Measurements from ENCODE around the gene RNF130.
A peak's percentile ranks its signal among the peaks of the same experiment; 100 is the strongest.

The RNF130 gene

DNA sequence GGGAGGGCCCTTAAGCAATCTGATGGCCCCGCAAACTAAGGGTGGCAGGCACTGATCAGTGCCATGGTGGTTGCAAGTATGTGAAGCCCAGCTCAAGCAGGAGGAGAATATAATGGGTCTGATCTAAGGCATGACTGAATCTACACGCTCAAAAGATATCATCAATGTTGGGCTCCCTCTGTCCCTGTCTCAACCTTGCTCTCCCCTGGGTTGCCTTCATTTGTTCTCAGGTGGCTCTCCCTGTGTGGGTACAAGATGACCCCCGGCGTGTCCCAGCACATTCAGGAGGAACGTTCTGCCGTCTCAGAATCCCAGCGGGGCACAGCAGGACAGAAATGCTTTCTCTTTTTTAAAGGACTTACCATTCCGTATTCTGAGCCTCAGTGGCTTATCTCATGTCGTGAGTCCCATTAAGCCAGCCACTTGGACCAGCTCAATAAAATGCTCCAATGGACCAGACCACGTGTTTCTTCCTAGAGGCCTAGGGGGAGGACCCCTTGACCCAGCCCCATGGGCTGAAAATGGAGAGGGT is 12.0 kb upstream of the RNF130 start:
- no peak for DNase-seq

DNA sequence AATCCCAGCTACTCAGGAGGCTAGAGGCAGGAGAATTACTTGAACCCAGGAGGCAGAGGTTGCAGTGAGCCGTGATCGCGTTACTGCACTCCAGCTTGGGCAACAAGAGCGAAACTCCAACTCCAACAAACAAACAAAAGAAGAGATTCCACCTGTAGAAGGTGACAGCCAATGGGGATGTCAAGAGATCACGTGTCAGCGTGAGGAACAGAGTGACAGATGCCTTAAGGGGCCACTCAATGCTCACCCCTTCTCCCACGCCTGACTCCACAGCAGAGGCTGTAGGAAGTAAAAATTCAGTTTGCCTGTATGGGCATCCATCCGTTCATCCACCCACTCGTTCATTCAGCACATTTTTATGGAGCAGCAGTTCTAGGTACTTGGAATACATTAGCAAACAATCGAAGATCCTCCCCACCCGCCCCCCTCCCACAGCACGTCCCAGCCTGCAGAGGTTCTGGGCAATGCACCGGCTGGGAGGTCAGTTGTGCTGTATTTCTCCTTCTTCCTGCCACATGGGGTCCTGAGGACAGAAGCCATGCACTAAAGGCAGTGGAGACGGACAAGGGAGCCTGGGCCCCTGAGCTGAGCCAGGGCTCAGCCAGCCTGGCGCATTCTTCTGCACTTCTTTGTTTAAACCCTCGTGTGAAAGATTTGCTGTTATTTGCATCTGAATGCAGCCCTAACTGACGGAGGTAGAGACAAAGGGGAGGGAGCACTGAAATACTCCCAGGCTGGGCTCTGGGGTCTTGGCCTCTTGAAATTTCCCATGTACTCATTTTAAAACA is 11.3 kb upstream of the RNF130 start:
- no peak for DNase-seq

DNA sequence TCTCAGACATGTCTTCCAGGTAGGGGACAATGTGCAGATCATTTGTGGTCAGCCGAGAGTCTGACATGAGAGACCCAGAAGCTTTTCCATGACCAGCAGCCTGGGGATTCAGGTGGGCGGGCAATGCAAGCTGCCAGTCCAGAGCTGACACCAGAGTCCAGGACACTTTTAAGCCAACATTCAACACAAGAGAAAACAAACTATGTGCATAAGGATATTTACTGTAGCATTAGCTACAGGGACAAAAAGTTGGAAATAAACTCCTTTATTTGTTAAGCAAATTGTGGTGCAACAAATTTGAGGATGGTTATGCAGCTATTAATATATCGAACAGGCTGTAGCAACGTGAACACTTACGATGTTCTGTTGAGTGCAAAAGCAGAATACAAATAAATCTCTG is 9.9 kb upstream of the RNF130 start:
- no peak for DNase-seq

DNA sequence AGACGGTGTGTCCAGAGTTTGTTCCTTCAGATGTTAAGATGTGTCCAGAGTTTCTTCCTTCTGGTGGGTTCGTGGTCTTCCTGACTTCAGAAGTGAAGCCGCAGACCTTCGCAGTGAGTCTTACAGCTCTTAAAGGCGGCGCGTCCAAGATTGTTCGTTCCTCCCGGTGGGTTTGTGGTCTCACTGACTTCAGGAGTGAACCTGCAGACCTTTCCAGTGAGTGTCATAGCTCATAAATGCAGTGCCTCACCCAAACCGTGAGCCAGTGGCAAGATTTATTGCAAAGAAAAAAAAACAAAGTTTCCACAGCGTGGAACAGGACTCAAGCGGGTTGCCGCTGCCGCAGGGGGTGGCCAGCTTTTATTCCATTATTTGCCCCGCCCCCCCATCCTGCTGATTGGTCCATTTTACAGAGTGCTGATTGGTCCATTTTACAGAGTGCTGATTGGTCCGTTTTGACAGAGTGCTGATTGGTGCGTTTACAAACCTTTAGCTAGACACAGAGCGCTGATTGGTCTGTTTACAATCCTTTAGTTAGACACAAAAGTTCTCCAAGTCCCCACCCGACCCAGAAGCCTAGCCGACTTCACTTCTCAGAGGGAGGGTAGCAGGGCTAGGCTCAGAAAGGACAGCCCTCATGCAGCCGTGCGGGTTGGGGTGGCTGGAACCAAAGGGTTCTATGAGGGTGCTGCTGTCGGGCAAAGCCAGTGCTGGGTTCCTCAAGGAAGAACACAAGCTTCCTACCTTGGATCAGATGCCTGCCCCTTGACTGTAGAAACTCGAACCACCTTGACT is 9.1 kb upstream of the RNF130 start:
- peak; percentile 18 for DNase-seq

DNA sequence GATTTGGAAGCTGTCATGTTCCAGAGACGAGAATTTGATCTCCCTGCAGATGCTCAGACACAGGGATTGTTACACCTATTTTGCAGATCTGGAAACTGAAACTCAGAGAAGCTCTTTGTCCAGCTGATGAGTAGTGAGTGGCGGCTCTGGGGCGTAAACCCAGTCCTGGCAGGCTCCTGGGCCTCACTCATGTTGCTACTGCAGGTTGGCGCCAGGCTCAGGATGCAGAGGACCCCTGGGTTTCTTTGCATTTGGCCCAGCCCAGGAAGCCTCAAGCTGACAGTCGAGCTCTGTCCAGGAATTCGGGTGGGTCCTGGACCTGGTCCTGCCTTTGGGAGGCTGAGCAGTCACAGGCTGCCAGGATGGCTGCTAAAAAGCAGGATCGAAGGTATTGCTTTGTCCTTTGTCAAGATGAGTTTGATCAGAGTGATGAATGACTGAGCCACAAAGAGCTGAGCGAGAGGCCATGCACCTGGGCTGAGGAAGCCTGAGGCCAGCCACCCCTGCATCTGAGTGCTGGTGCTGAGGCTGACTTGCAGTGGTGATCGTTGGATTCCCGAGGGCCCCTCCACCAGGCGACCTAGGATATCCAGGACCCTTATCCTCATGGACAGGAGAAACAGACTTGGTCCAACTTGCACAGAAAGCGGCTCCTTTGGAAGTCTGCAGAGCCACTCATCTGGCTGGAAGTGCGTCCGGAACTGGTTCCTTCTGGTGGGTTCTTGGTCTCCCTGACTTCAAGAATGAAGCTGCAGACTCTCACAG is 8.3 kb upstream of the RNF130 start:
- no peak for DNase-seq

DNA sequence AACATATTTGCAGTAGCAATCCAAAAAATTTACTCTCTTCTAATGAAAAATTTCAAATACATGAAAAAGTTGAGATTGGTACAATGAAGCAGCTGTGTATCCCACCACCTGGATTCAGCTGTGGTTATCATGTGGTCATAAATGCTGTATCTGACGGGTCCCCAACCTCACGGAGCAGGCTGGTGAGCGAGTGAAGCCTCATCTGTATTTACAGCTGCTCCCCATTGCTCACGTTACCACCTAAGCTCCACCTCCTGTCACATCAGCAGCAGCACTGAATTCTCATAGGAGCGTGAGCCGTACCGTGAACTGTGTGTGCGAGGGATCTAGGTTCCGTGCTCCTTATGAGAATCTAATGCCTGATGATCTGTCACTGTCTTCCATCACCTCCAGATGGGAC is 6.8 kb upstream of the RNF130 start:
- no peak for DNase-seq

DNA sequence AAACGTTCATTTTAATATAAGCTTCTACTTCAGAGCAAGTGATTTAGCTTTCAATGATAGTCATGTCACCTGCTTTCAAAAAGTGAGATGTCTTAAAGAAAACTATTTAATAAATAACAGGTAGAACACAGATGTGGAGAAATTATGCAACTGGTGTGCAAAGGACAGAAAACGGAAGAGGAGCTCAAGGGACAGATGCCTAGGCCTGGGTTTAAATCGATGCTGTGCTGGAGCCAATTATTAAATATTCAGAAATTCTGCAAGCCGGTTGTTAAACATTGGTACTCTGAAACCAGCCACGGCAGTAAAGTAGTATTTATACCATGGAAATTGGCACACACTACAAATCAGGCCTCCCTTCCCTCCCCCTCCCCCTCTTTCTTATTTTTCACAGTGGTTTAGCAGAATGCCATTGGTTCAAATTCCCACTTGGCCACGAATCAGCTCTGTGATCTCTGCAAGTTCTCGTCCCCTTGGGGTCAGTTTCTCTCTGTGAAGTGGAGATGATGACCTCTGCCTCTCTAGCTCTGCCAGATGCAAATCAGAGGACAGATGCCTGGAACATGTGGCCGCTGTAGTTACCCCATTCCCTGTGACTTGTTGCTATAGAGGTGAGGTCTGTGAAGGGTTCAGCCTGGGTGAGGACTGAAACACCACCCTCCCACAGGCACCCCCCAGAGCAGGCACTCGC is 6.2 kb upstream of the RNF130 start:
- no peak for DNase-seq

DNA sequence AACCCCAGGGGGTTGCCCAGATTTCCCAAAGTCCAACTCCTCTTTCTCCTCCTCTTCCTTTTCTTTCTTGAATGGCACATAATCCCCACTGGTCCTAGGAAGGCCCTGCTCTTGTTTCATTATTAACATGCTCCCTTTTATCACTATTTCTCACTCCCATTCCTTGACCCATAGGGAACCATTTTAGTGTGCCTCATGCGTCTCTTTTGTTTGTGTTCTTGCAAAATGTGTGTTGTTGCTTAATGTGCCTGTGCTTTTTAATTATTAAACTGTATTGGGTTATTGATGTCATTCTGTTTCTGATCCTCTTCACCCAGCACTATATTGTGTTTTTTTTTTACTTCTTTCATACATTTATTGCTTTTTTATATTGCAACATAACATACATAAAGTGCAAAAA is 4.1 kb upstream of the RNF130 start:
- DNase-seq, result no peak

DNA sequence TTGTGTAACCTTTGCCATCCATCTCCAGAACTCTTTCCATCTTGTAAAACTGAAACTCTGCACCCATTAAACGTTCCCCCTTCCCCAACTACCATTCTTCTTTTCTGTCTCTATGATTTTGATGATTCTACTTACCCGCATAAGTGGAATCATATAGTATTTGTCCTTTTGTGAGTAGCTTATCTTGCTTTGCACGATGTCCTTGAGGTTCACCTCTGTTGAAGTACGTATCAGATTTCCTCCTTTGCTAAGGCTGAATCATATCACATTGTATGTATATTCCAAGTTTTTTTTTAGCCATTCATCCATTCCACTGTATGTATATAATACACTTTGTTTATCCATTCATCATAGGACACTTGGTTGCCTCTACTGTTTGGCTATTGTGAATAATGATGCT is 2.9 kb upstream of the RNF130 start:
- no peak for DNase-seq

DNA sequence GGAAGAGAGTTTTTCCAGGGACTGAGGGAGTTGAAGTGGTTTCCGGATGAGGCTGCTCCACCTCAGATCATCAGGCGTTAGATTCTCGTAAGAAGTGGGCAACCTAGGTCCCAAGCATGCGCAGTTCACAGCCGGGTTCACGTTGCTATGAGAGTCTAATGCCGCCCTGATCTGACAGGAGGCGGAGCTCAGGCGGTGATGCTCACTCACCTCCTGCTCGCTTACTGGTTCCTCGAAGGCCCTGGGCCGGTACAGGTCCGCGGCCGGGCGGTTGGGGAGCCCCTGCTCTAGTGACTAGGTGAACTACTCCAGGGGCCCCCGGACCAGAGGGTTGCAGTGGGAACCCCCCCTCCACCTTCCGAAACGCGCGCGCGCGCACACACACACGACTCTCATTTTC is 997 bp upstream of the RNF130 start:
- no peak for DNase-seq

DNA sequence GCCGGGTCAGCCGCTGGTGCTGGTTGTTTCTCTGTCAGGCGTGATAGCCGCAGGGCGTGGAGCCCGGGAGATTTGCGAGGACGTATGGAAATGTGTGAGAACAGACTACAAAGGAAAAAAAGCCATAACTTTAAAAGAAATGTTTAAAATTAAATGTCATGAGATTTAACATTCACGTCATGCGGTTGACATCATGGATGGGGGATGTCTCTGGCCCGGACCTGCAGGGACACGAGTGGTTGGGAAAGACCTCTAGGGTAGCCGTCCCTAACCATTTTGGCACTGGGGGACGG is 643 bp upstream of the RNF130 start:
- DNase-seq, result no peak

DNA sequence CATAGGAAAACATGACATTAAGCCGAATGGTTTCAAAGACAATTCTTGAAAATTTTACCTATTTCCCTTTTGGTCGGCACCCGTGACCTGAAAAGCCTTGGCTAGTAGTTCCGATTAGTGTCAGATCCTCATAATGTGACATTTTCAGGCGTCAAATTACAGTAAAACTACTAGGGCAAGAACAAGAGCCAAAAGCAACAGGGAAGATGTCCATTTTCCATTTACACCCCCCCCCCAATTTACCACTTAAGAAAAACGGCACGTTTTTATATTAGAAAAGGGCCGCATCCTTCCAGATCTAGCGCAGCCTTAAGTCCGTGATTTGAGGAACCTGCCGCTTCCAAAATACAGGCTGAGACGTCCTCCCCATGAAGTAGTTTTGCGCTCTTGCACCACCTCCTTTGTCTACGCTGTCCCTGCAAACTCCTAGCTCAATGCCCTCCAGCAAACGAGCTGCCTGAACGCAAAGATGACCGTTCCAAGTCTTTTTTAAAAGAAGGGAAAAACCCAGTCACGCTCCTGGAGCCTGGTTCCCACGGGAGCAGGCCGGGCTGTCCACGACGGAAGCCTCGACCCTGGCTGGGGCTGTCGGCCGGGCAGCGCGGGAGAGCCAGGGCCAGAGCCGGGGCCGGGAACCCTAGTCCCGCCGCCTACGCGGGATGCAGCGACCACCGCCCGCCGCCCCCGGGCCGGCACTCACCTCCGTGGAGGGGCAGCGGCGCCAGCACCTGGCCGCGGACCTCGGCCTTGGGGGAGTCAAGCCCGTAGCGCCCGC is 616 bp downstream of the RNF130 start:
- no peak for DNase-seq

DNA sequence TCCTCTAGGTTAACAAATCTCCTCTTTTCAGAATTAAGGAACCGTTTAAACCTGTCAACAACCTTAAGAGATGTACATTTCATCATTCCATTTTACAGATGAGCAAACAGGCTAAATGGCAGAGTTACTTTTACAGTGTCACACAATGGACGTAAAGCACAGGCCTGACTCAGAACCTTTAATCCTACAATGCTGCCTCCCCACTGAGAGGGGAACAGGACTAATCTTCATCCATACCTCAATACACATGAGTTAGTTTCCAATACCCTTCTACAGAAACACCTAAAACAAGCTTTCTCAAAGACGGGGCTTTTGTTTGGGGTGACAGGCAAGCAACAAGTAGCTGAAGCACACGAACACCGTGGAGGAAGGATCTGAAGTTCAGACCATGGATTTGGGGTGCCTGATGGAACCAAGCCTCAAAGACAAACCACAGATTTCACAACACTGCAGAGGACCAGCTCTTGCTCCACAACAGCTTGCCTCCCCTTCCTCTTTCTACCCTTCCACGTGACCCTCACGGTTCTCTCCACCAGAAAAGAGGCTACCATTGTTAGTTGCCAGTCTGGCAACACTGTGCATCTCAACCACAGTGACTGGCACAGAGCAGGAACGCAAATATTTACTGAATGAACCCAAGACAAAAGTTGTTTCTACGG is 1.8 kb downstream of the RNF130 start:
- DNase-seq, result no peak

DNA sequence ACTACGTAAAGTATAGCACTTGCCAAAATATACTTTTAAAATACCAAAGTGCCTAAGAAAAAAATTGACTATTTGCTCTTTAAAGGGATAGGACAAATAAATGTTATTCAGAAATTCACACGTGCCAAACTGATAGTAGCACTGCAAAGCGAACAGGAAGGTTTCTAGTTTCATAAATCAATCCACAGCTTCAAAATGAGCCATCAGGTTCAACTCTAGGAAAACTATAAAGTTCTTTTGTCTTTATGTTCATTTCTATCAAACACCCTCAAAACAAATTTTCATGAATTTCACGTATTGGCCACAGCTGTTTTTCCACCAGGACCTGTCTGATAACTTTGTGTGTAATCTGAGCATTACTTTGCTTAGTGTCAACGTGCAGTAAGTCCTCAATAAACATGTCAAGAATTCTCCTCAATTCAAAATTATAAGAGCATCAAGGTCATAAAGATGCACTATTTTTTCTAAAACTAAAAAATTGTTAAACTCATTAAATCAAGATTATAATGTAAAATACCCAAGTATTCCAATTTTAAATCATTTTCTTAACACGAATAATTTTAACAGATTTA is 3.0 kb downstream of the RNF130 start:
- DNase-seq, result no peak

DNA sequence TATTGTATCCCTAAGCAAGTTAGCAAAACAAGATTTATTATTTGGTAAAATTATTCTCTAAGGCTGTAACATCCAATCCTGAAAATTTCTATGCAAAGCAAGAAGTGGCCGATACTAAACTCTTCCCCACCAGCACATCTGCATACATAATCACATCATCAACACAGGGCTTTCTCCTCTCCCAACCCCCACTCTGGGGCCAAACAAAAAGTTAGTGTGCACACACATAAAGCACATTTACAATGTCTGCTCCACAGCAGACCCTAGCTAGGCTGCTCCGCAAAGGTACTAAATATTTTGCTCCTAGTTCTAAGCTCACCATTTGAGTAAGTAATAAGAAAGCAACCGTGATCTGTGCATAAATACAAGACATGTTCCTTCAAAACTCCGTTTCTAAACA is 3.6 kb downstream of the RNF130 start:
- DNase-seq, result no peak

DNA sequence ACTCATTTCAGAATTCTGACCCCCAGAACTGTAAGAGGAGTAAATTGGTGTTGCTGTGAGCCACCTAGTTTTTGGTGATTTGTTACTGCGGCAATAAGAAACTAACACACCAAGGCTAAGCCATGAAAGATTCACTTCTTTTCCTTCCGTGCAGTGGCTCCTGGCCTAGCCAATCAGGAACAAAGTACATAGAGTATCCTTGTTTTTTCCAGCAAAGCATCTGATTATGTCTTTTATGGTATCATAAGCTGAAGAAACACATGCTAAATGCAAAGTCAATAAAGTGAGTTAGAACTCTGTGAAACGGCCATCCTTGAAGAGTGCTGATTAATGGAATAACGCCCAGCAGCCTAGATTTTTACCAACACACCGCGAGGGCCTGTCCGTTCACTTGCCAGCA is 11.4 kb downstream of the RNF130 start:
- DNase-seq, result no peak

DNA sequence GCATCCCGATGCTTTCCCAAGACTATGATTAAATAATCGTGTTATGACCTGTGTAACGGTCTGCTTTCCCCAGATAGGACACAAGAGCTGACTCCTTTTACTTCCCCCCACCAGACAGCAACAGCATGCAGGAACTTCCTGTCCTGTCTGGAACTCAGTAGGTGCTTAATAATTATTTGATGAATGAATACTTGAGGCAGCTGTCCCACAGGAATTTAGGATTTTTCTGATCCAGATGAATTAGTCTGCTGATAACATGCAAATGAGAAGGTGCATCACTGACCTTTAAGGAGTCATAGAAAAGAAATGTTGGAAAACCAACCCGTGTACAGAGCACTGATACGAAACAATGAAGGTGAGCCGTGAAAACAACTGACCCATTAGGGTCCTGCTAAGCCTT is 12.2 kb downstream of the RNF130 start:
- DNase-seq, result no peak

DNA sequence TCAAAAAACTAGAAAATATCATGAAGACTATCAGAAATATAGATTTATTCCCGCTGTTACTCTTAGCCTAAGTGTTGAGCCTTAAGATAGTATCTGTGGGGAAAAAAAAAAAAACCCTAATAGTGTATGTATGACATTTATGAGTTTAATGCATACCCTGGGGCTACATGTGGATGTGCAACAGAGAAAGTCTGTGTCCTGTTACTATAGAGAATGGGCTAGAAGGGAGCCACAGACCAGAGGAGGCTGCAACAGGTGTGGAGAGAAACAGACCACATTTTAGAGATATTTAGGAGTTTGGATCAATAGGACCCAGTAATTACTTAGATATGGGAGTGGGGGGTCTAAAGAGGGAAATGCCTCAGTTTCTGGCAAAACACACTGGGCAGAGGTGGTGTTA is 15.4 kb downstream of the RNF130 start:
- DNase-seq, result no peak

DNA sequence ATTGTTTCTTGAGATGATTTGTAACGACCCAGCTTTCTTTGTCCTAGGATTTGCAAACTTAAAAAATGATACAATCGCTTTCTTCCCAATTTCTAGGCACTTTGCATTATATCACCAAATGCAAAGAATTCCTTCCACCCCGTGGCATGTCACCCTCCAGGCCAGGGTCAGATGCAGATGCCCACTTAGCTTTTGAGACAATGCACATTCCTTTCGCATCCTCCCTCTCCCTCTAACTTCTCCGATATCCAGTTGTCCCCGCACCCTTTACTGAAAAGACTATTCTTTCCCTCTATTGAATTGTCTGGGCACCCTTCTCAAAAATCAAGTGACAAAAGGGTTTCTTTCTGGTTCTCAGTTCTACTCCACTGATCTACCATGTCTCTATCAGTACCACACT is 17.3 kb downstream of the RNF130 start:
- no peak for DNase-seq

DNA sequence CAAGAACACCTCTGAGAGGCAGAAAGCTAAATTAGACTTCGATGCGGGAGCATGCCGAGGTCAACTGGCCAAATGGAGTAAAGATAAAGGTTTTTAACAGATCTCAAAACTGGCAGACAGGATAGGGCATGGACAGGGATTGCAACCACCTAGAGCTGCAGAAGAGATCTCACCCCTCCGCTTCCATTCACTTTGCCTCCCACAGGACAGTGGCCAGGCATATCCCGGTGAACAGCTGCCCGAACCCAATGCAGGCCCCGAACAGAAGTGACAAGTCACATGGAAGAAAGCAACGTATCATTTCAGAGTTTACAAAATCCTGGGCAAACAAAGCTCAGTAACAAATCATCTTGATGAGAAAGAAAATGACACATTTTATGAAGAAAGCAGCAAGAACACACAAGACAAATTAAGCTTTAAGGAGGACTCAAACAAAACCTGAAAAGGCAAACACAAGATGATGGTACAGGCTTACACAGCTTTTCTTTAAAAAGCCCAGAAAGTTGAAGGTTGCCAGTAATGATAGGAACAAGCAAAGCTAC is 18.4 kb downstream of the RNF130 start:
- DNase-seq, result no peak

DNA sequence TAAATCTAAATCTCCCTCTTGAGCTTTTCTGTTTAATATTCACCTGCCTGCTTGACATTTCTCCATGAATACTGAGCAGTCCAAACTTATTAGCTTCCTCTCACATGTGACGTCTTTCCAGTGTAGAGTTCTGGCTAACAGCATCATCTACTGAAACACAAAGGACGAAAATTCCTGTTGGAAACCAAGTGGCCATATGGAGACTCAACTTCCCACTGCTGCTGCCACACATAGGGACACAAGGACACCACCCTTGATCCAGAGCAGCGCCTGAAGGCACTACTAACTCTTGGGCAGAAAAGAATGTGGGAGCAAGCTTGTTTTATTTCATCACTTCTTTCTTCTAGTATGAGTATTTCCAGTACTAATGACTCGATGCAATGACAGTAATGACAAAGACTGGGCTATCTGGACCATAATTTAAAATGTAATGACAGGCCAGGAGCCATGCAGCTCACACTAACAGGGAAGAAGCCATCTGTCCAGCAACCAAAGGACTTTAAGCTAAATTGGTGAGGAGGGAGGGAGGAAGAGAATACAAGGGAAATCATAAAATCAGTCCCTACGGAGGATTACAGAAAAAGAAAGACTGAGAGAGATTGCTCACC is 19.2 kb downstream of the RNF130 start:
- DNase-seq, result no peak
